Left ventricle myocardium inferior (tissue), 1 donor: ENCODE results near the gene PSG3. TPM values are rescaled to one million over a fixed set of nuclear protein-coding genes. Genes with fewer than 3 reads are reported as not detected.
"Not testable (repeated sequence)": the region's sequence is repeated elsewhere in the genome, so short reads cannot be mapped to it uniquely, and the experiment has no call there.

ENCODE experiments used
- DNase-seq: peaks from one replicate; pipeline ENCODE4 v3.0.0-alpha.2; 2020
- H3K27ac ChIP-seq: fragments of 200-600 bp; replicated peaks from 2 replicates; pipeline ENCODE4 v1.8.0; 2021
- H3K27me3 ChIP-seq: fragments of 200-600 bp; 2 replicates; pipeline ENCODE4 v1.8.0; 2021; ENCODE audit warnings: low read depth
- H3K36me3 ChIP-seq: fragments of 200-600 bp; 2 replicates; pipeline ENCODE4 v1.8.0; 2021
- H3K4me1 ChIP-seq: fragments of 200-600 bp; 2 replicates; pipeline ENCODE4 v1.8.0; 2021
- H3K4me3 ChIP-seq: fragments of 200-600 bp; 2 replicates; pipeline ENCODE4 v1.8.0; 2021; ENCODE audit warnings: mild to moderate bottlenecking, moderate library complexity
- H3K9me3 ChIP-seq: fragments of 200-600 bp; replicated peaks from 2 replicates; pipeline ENCODE4 v1.8.0; 2021
- CTCF ChIP-seq: fragments of 200-600 bp; IDR thresholded peaks from 2 replicates; pipeline ENCODE4 v1.8.0; 2021; ENCODE audit warnings: antibody characterized with exemption, mild to moderate bottlenecking, borderline replicate concordance
- intact Hi-C: fragments of 100-400 bp; cut with micrococcal nuclease; formaldehyde crosslinking; loops from one replicate; pipeline ENCODE4 v1.11.0; 2022
- long read RNA-seq: library from polyadenylated mRNA; unstranded; transcript quantifications from one replicate; pipeline ENCODE4 v2.0.0, GENCODE V29; 2021
- total RNA-seq: library from RNA; stranded (reverse); fragmentation: NEBNext Ultra II Directional; extraction: Animal tissue kit (Norgen Biotek cat#: 25700); gene quantifications from one replicate; pipeline ENCODE4 v1.2.1, GENCODE V29; 2021
- donor health status: DM: no; HTN: yes; CAD: no; lungs with severe emphysema.

Gene PSG3
- not detected for total RNA-seq
- long read RNA-seq, result 0 reads

- intact Hi-C loops, H3K9me3 ChIP-seq, DNase-seq, H3K4me1 ChIP-seq, H3K4me3 ChIP-seq, H3K27ac ChIP-seq, H3K36me3 ChIP-seq: not testable (repeated sequence)
- H3K27me3 ChIP-seq, result peaks cover 19% of the 10 kb centered on the region
These were observed at the start of gene PSG3 for GRCh38 chr19:42740381-42740780. PSG3 (minus strand) TSS chr19:42740481; CDS start chr19:42740384, 97 bp downstream.

GRCh38 chr19:42788766-42789165 lies 48.5 kb upstream of the PSG3 start:
- H3K36me3 ChIP-seq, H3K4me3 ChIP-seq, DNase-seq, intact Hi-C loops, H3K4me1 ChIP-seq, H3K27ac ChIP-seq, H3K27me3 ChIP-seq: not testable (repeated sequence)
- peaks cover 11% of the 10 kb centered on the region for H3K9me3 ChIP-seq

- H3K27ac ChIP-seq, H3K27me3 ChIP-seq, H3K9me3 ChIP-seq, intact Hi-C loops, H3K36me3 ChIP-seq, DNase-seq, H3K4me1 ChIP-seq, H3K4me3 ChIP-seq: not testable (repeated sequence)
These were observed 47.5 kb upstream of the PSG3 start for GRCh38 chr19:42787766-42788165.

GRCh38 chr19:42776750-42777612 lies 36.7 kb upstream of the PSG3 start:
- H3K36me3 ChIP-seq, H3K4me1 ChIP-seq, H3K4me3 ChIP-seq, H3K27ac ChIP-seq, H3K9me3 ChIP-seq, intact Hi-C loops: not testable (repeated sequence)
- peak; percentile 22 for DNase-seq
- TF ChIP-seq CTCF, result peak; percentile 80
- peaks cover 50% of the 10 kb centered on the region for H3K27me3 ChIP-seq

- DNase-seq, H3K4me3 ChIP-seq, H3K4me1 ChIP-seq, H3K36me3 ChIP-seq, H3K9me3 ChIP-seq, H3K27ac ChIP-seq, intact Hi-C loops: not testable (repeated sequence)
- H3K27me3 ChIP-seq, result peaks cover 35% of the 10 kb centered on the region
These were observed 34.4 kb upstream of the PSG3 start for GRCh38 chr19:42774510-42775158.

- H3K36me3 ChIP-seq, H3K9me3 ChIP-seq, H3K4me3 ChIP-seq, H3K27me3 ChIP-seq, H3K4me1 ChIP-seq, DNase-seq, H3K27ac ChIP-seq, intact Hi-C loops: not testable (repeated sequence)
- TF ChIP-seq CTCF, result peak; percentile 27
These were observed 27.0 kb upstream of the PSG3 start for GRCh38 chr19:42767319-42767718.

- H3K4me3 ChIP-seq, intact Hi-C loops: not testable (repeated sequence)
These were observed 26.6 kb upstream of the PSG3 start for GRCh38 chr19:42766871-42767270.

GRCh38 chr19:42764836-42765235 lies 24.6 kb upstream of the PSG3 start:
- no peak overlapping the region for H3K4me3 ChIP-seq
- intact Hi-C loops, result no loop called here
- H3K4me1 ChIP-seq, result no peaks in the 10 kb centered on the region
- H3K27me3 ChIP-seq, result no peaks in the 10 kb centered on the region
- no peaks in the 10 kb centered on the region for H3K9me3 ChIP-seq
- no peak overlapping the region for H3K27ac ChIP-seq
- DNase-seq, result no peak
- TF ChIP-seq CTCF, result no peak
- no peaks in the 10 kb centered on the region for H3K36me3 ChIP-seq

More at GRCh38 chr19:42766871-42767270, 26.6 kb upstream of the PSG3 start:
- DNase-seq, H3K27ac ChIP-seq, H3K9me3 ChIP-seq, H3K4me1 ChIP-seq, H3K36me3 ChIP-seq, H3K27me3 ChIP-seq: not testable (repeated sequence)
